ENCODE data around the gene TNIK.
A peak's percentile ranks its signal among the peaks of the same experiment; 100 is the strongest.

Gene TNIK

DNA sequence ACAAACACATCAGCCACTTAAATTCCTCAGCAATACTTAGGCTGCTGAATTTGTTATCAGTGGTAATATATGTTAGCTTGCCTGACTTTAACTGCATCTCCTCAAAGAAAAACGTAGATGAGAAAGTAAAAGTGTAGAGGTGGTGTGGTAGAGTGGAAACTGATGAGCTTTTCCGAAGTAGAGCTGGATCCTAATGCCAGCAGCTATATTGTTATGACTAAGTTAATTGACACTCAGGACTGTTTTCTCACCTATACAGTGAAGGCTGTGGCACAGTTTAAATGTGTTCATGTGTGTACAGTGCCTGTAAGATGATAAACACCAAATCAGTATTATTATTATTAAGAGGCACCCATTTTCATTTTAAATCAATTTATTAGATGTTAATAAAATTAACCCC lies 174.9 kb downstream of the TNIK start:
- in situ Hi-C loops (cut with HindIII; ENCODE audit: low pct_ligation_motif_present, low pct_unique_long_range_greater_than_20kb, low sequenced_read_pairs) = no loop called here
- DNase-seq = no peak

DNA sequence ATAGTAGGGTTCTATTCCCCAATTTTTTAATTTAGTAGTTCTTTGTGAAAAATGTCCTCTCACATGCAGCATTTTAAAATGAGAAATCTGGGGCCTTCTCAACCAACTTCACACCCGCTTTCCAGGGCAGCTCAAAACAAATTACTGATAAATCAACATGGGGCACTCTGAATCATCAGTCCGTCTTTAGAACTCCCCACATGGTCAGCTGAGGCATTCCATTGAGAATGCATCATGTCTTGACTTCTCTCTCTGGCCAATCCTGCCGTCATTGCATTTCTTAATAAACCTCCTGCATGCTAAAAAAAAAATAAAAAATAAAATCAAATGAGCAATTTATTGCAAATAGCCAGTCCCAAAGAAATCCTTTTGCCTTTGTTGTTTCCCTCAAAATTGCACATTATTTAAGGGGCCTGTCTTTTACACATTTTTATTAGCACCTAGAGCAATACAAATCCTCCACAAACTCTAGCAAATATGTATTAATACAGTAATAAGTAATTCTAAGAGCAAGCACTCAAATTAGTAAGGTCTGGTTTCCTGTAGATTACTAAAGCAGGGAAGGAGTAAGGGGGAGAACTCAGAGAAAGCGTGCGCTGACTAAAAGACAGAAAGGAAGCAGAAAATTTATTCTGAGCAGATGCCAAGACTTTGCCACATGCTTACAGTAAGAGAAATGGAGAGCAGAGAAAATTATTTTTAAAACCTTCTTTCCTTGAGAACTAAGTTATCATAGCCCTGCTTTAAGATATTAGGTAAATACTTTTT lies 175.7 kb downstream of the TNIK start:
- in situ Hi-C loops (cut with HindIII; ENCODE audit: low pct_ligation_motif_present, low pct_unique_long_range_greater_than_20kb, low sequenced_read_pairs) = no loop called here
- DNase-seq = peak; percentile 91

DNA sequence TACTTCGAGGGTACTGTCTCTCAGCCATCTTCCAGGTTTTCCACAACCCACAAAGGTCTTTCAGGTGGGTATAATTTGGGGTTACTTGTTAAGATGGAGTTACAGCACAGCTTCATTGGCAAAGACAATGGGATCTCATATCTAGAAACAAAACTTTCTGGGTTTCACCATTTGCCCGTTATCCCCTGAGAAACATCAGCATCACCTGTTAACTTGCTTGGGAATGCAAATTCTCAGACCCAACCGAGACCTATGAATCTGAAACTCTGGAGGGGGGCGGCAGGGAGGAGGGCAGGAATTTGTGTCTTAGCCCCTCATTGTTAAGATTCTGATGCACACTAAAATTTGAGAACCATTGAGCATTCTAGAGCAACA lies 176.4 kb downstream of the TNIK start:
- DNase-seq = no peak
- in situ Hi-C loops (cut with HindIII; ENCODE audit: low pct_ligation_motif_present, low pct_unique_long_range_greater_than_20kb, low sequenced_read_pairs) = no loop called here

DNA sequence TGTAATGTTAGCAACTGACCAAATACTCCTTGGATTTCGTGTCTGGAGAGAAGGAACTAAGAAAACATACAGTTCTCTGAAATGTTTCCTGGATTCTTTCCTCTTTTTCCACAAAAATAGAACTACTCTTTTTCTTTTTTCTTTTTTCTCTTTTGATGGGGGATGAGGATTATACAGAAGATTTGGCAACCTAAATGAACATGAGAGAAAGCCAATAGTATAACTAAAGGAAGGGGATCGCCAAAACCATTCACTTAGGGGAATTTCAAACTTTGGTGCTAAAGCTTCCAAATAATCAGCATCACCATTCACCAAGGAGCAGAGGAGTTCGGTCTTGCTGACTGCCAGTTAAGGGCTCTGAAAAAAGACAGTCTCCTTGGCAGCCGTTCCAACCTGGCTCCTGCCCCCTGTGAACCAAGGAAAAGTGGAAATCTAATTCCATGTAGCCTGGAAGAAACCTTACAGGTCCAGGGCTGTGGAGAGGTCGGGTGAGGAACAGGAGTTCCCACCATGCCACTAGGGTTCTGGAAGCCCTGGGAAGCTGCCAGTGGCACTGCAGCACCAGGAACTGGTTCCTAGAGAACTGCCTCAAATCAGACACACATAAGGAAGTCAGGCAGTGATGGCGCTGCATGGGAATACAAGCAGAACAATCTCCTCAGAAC lies 176.9 kb downstream of the TNIK start:
- no peak for DNase-seq
- in situ Hi-C loops (cut with HindIII; ENCODE audit: low pct_ligation_motif_present, low pct_unique_long_range_greater_than_20kb, low sequenced_read_pairs) = no loop called here

DNA sequence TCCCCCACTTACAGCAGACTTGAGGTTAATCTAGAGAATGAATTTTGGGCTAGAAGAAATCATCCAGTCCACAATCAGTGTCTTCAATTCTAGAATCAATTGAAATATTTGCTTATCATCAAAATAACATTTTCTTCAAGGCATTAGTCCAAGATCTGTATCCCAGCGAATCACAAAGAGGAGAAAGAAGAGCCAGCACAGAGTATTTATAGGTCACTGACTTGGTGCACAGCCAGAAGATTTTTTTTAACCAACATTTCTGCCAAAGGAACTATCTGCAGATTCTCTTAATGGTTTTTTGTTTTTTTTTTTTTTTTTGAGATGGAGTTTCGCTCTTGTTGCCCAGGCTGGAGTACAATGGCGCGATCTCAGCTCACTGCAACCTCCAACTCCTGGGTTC lies 178.2 kb downstream of the TNIK start:
- in situ Hi-C loops (cut with HindIII; ENCODE audit: low pct_ligation_motif_present, low pct_unique_long_range_greater_than_20kb, low sequenced_read_pairs) = no loop called here
- DNase-seq = peak; percentile 21

DNA sequence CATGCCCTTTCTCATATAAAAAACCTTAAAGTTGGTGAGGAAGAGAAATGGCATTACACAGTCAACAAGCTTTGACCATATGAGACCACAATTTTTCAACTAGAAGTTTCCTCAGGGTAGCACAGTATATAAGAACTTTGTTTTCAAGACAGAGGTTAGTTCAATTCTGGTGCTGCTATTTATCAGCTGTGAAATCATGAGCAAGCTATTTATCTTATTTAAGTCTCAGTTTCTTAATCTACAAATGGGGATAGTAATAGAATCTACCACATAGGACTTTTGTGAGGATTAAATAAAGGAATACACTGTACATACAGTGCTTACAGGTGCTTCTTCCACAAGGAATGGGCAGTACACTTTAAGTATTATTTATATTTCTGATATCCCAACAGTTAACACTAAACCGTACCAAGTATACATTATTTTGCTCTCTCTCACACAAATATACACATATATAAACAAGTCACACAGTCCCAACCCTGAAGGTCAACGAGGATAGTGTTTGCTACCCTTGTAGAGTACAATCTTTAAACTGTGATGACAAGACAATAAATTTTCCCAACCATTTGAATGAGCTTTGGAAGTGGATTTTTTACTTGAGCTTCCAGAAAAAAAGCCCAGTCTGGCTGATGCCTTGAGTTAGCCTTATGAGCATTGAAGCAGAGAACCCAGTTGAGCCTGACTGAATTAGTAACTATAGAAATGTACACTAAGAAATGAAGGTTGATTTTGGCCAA lies 178.8 kb downstream of the TNIK start:
- no peak for DNase-seq
- in situ Hi-C loops (cut with HindIII; ENCODE audit: low pct_ligation_motif_present, low pct_unique_long_range_greater_than_20kb, low sequenced_read_pairs) = no loop called here

DNA sequence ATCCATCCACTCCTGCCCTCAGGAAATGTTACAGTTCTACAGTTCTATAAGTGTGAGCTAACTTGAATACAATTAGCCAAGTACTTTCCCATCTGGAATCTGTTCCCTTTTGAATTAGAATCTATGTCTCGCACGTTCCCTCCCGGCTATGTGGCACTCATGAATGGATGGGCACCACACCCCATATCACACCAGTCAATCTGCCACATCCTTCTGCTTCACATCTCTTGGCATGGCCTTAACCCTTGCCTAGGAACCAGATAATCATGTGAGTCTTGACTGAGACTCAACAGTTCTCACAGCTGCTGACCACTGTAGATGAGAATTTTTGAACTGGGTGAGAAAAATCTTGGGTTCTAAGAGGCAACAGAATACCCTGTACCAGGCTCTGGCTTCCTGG lies 180.2 kb downstream of the TNIK start:
- DNase-seq = no peak
- in situ Hi-C loops (cut with HindIII; ENCODE audit: low pct_ligation_motif_present, low pct_unique_long_range_greater_than_20kb, low sequenced_read_pairs) = no loop called here

DNA sequence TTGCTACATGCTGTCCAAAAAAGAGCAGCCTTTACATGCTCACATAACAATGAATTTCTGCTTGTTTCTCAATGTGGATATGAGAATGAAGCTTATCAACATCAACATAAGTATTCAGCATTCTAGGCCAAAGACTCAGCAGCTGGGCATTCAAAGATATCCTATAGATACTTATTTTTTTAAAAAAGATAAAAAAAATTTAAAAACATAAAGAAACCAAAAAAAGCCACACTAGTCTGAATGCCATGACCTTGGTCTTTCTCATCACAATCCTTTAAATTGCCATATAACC lies 182.0 kb downstream of the TNIK start:
- in situ Hi-C loops (cut with HindIII; ENCODE audit: low pct_ligation_motif_present, low pct_unique_long_range_greater_than_20kb, low sequenced_read_pairs) = no loop called here

DNA sequence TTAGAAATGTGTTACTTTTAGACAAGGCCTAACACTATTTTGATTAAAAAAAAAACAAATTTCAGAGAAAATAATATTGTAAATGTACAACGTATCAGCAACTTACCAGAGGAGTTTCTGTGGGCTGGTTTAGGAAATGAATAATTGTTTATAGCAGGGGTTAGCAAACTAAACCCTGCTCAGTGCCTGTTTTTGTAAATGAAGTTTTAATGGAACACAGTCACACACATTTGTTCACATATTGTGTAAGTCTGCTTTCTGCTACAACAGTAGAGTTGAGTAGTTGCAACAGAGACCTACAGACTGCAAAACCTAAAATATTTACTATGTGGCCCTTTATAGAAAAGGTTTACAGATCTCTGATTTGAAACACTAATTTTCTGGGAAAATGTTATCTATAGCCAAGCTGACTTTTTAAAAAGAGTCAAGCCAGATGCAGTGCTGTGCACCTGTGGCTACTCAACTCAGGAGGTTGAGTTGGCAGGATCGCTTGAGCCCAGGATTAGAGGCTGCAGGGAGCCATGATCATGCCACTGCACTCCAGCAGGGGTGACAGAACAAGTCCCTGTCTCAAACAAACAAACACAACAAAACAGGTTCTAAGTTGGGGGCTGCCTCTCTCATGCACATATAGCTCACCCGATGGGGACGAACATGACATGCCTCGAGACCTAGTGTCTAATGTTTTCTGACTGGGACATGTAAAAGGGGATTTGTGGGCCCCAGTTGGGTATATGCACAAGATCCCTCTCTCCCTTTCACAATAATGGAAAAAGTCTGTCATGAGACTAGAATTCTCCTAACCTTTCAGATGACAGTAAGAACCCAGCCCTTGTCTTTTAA lies 182.5 kb downstream of the TNIK start:
- in situ Hi-C loops (cut with HindIII; ENCODE audit: low pct_ligation_motif_present, low pct_unique_long_range_greater_than_20kb, low sequenced_read_pairs) = no loop called here

More for the DNA sequence above, 182.0 kb downstream of the TNIK start:
- no peak for DNase-seq

DNA sequence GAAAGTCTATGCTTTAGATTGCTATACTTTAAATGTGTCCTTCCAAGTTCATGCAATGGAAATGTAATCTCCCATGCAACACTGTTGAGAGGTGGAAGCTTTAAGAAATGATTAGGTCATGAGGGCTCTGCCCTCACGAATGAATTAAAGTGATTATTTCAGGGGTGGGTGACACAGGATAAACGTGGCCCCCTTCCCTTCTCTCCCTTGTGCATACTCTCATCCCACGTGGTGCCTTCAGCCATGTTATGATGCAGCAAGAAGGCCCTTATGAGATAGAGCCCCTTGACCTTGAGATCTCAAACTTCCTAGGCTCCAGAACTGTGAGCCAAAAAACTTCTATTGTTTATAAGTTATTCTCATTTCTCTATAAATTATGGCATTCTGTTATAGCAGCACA lies 183.3 kb downstream of the TNIK start:
- no peak for DNase-seq
- in situ Hi-C loops (cut with HindIII; ENCODE audit: low pct_ligation_motif_present, low pct_unique_long_range_greater_than_20kb, low sequenced_read_pairs) = no loop called here

More for the DNA sequence above, 182.5 kb downstream of the TNIK start:
- DNase-seq = no peak

DNA sequence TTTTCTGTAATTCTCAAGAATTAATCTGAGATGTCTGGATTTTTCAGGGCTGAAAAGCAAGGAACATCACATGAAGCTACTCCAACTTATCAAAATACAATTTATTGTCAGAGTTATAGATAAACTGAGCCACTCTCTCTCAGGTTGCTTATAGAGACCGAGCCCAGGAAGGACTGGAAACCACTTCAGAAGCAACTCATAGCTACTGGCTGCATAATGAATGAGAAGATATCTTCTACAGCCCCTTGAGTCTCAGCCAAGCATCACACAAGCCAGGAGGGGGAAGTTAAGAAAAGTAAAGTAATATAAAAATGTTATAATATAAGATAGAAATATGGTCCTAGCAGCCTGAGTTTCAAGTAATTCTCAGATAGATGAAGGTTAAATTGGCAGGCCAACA lies 186.0 kb downstream of the TNIK start:
- DNase-seq = no peak
- in situ Hi-C loops (cut with HindIII; ENCODE audit: low pct_ligation_motif_present, low pct_unique_long_range_greater_than_20kb, low sequenced_read_pairs) = no loop called here

DNA sequence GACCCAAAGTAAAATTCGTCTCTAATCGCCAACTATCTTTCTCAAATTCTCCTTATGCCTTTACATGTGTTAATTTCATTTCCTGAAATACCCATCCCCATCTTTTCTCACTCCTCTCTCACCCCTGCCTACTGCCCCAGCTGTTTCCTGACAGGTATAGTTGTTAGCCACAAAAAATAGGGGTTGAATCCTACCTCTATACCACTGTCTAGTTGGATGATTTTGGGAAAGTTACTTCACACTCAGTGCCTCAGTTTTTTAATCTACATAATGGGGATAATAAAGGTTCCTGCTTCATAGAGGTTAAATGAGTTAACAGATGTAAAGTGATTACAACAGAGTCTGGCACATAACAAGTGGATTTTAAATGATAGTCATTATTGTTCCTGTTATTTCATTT lies 189.7 kb downstream of the TNIK start:
- in situ Hi-C loops (cut with HindIII; ENCODE audit: low pct_ligation_motif_present, low pct_unique_long_range_greater_than_20kb, low sequenced_read_pairs) = no loop called here

DNA sequence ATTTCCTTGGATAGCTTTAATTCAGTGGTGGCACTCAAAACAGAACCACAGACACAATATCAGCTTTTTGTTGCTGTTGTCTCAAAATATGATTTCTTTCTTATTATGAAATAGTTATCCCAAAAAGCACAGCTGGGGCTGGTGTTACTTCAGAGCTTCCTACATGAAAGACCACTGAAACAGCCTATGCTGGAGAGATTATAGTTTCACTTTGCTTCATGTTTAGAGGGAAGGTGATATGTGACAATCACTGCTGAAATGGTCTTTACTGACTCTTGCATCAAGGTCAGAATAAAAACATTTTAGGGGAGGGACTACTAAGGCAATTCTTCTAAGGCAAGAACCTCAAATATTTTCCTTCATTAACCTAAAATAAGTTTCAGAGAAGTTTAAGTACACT lies 190.7 kb downstream of the TNIK start:
- DNase-seq = no peak
- in situ Hi-C loops (cut with HindIII; ENCODE audit: low pct_ligation_motif_present, low pct_unique_long_range_greater_than_20kb, low sequenced_read_pairs) = no loop called here

More for the DNA sequence above, 189.7 kb downstream of the TNIK start:
- no peak for DNase-seq

DNA sequence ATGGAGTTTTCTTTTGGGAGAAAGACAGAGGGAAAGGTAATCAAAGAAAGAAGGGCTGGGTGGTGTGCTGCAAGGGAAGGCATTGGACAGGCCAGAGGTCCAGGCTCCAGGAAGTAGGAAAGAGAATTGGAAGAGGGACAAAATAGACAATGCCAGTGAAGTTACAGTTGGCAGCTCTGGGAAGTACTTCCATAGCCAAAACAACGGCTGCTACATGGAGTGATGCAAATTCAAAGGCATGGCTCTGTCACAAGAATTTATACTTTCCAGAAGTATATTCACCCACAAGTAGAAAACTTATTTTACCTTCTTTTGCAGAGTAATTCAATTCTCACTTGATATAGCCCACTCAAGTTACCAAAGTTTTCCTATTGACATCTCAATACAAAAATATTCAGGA lies 191.5 kb downstream of the TNIK start:
- no peak for DNase-seq
- in situ Hi-C loops (cut with HindIII; ENCODE audit: low pct_ligation_motif_present, low pct_unique_long_range_greater_than_20kb, low sequenced_read_pairs) = no loop called here

DNA sequence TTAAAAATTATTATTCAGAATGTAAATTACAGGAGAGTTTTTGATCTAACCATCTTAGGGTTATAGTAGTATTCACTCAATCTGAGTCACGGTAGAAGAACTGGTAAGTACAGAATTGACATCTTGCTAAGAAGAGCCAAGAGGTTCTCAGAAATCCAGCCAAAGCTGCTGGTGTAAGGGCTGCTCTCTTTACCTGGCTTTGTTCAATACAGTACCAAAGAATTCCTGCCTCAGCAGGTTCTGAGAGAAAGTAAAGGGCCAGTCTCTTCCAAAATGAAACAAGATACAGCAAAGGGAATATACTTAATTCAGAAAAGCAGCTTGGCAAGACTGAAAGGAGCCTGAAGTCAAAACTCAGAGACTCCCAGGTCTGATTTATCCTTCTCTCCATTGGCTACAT lies 193.1 kb downstream of the TNIK start:
- no peak for DNase-seq
- in situ Hi-C loops (cut with HindIII; ENCODE audit: low pct_ligation_motif_present, low pct_unique_long_range_greater_than_20kb, low sequenced_read_pairs) = no loop called here

DNA sequence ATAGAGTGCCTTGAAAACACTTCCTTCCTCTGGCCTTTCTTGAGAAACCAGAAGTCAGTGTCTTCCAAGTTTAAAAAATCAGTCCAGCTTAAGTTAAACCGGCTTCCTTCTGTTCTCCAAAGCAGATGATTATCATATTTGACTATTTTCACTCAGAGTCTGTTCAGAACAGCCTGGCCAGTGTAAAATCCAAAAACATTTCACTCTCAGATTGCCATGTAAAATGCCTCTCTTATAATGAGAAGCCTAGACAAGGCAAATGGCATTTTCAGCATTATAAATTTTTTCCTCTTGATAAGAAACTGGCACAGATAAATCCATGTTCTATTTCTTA lies 193.5 kb downstream of the TNIK start:
- no peak for DNase-seq
- in situ Hi-C loops (cut with HindIII; ENCODE audit: low pct_ligation_motif_present, low pct_unique_long_range_greater_than_20kb, low sequenced_read_pairs) = no loop called here

DNA sequence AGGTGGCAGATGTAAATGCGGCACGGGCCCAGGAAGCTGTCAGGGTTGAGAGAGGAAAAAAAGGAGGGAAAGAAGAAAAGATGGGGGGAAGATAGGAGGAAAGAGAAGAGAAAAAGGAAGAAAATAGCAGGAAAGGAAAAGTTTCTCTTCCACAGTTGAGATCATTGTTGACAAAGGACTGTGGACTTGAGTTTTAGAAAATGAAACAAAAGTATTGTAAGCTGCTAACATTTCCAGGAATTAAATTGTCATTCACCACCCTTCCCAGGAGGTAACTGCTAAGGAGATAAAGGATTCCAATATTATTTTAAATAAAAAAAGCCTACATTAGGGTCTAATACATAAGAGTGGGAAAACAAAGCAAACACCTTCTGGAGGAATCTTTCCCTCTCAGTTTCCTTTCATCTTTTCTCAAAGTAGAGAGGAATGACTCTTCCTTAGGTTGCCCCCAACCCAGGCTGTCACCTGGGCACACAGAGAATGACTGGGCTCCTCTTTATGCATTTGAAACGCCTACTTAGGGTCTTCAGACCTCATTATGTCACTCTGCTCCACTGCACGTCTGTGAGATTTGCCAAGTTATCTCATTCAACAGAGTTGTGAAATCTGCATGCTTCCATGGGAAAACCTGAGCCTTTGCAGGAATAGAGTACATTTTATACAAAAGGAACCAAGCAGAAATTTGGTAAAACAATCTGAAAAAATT lies 194.0 kb downstream of the TNIK start:
- DNase-seq = no peak
- in situ Hi-C loops (cut with HindIII; ENCODE audit: low pct_ligation_motif_present, low pct_unique_long_range_greater_than_20kb, low sequenced_read_pairs) = no loop called here

DNA sequence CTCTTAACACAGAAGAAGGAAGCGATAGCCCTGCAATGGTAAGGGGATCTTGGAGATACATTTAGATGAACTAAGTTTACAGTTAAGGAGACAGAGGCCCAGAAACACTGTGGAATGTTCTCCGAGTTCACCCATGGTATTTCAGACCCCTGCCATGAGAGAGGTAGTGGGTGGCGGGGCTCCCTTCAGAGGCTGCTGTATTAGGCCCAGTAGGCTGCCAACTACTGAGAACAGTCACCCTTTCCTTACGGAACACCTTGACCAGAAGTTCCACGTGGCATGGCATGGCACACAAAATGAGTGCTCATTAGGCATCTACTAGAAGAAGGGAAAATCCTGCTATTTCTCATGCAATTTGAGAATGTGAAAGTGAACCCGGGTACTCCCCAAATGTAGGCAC lies 195.4 kb downstream of the TNIK start:
- in situ Hi-C loops (cut with HindIII; ENCODE audit: low pct_ligation_motif_present, low pct_unique_long_range_greater_than_20kb, low sequenced_read_pairs) = no loop called here
- DNase-seq = no peak

DNA sequence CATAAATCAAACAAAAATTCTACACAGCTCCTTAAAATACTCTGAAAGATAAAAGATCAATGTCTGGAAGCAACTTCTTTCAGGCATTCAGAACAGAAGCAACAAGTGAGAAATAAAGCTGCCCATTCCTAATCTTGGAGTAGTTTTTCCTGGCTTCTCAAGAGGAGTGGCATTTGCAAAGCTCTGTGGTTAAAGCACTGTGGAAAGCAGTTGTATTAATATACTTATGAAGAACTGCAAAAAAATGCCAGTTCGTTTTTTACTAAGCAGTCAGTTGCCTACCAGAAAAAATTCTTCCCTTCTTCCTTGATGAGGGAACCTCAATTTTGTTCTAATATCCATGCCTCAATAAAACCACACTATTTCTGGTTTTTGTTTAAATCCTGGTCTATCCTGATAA lies 197.8 kb downstream of the TNIK start:
- no peak for DNase-seq
- in situ Hi-C loops (cut with HindIII; ENCODE audit: low pct_ligation_motif_present, low pct_unique_long_range_greater_than_20kb, low sequenced_read_pairs) = no loop called here

All from ACHN (cell line).